HG03060 (cell line): ENCODE measurements around the gene NEK6.

Experiments
- ATAC-seq: cut with Tn5 transposase; IDR thresholded peaks from one replicate; pipeline ENCODE4 v1.9.1; 2021; ENCODE audit warnings: low read depth, moderate number of reproducible peaks; ENCODE audit not compliant: unreplicated experiment

NEK6 gene

DNA sequence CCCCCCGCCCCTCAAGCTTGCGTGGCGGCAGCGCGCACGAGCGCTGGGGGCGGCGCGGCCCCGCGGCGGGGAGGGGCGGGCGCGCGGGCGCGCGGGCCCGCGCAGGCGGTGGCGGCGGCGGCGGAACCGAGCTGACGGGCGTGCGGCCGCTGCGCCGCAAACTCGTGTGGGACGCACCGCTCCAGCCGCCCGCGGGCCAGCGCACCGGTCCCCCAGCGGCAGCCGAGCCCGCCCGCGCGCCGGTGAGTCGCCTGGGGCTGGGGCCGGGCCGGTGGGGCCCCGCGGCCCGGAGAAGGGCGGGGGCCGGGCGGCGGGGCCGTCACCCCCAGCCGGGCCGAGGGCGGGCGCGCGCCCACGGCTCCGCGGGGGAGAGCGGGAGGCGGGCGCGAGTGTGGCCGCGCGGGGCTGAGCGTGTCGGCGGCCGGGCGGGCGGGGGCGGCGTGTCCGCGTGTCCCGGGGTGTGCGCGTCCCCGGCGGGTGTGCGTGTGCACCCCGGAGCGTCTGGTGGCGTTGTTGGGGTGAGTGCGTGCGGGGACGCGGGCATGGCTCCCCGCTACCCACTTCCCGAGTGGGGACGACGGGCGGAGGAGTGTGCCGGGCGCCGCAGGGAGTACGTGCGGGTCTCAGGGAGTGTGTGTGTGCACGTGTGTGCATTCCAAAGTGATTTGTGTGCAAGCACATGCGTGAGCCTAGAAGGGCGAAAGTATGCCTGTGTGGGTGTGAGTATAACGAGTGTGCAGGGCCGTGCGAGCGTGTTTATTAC, at the start of gene NEK6:
Gene NEK6 (plus strand): TSS at position 106 of the 763 bp plus-strand sequence. CDS start 44,016 bp downstream, outside the sequence.
- no peak for ATAC-seq

- no peak for ATAC-seq
These were observed 49.2 kb upstream of the NEK6 start for GRCh38 chr9:124208571-124208970.

GRCh38 chr9:124209279-124209678, 48.5 kb upstream of the NEK6 start:
- ATAC-seq: no peak

- no peak for ATAC-seq
These were observed 48.0 kb upstream of the NEK6 start for GRCh38 chr9:124209774-124210173.

GRCh38 chr9:124210697-124211096, 47.1 kb upstream of the NEK6 start:
- ATAC-seq: peak; percentile 58

DNA sequence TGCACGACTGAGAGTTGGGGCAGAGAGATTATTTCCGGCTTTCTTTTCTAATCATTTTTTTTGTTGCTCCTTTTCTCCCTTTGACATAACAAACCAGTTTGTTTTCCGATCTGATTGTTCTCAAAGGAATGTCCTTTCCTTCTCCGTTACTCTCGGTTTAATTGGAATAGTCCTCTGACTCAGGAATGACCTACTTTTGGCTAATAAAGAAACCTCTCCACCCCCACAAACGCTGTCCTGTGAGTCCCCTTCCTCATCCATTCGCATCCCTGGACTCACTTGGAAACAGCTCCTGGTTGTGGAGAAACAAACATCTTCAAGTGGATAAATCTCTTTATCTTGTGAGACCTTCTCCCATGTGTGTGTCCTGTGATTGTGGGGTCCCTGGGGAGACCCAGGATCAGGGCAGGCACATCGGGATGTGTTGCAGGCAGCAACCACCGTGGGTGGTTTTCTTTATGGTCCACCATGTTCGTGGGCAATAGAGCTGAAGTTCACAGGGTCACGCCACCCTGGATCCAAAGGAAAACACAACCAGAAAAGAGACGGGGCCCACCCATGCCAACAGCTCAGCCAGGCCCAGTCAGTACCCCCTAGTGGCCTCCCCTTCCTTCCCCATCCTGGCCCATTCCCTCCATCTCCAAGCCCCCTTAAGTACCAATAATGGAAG, 45.2 kb upstream of the NEK6 start:
- no peak for ATAC-seq

GRCh38 chr9:124213396-124213795, 44.4 kb upstream of the NEK6 start:
- ATAC-seq: no peak

GRCh38 chr9:124214116-124214515, 43.6 kb upstream of the NEK6 start:
- ATAC-seq: no peak

- no peak for ATAC-seq
These were observed 43.0 kb upstream of the NEK6 start for GRCh38 chr9:124214596-124215367.

GRCh38 chr9:124215368-124215910, 42.3 kb upstream of the NEK6 start:
- ATAC-seq: no peak

- ATAC-seq: no peak
These were observed 41.8 kb upstream of the NEK6 start for GRCh38 chr9:124215956-124216355.

- ATAC-seq: no peak
These were observed 41.1 kb upstream of the NEK6 start for GRCh38 chr9:124216474-124217176.

DNA sequence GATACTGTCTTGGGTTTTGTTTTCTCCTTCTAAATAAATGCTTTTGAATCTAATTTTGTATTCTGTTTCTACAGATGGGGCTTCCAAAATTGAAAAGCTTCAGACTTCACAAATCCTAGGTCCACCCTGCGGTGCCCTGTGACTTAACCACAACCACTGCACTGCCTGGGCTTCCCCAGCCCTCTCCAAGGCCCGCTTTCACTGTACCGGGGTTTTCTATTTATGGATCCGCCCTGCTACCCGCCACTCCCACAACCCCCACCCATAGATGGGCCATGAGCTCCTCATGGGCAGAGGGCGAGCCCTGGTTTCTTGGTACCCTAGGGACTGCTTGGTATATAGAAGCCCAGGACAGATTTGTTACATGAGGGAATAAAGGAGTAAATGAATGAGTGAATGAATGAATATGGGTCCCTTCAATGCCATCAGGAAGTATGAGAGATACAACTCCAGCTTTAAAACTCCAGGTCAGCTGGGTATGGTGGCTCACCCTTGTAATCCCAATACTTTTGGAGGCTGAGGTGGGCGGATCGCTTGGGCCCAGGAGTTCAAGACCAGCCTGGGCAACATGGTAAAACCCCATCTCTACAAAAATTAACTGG, 39.8 kb upstream of the NEK6 start:
- no peak for ATAC-seq

GRCh38 chr9:124218438-124218982, 39.2 kb upstream of the NEK6 start:
- ATAC-seq: peak; percentile 38

DNA sequence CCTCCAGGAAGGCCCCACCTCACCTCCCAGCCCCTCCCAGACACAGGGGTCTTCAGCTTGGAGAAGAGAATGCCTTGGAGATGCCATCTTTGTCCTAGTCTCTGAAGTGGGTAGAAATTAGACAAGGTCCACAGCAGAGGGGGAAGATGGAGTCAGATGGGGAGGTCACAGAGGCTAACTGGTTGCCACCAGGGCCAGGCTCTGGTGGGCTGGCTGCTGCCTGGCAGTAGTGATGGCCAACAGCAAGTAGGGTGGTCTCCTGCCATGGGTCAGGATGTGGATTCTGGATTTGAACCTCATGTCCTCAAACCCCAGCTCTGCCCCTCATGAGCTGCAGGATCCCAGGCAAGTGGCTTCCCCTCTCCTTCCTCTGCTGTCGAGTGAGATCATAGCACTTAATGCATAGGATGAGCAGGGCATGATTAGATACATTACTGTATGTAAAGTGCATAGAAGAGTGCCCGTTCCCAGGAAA, 38.7 kb upstream of the NEK6 start:
- no peak for ATAC-seq

DNA sequence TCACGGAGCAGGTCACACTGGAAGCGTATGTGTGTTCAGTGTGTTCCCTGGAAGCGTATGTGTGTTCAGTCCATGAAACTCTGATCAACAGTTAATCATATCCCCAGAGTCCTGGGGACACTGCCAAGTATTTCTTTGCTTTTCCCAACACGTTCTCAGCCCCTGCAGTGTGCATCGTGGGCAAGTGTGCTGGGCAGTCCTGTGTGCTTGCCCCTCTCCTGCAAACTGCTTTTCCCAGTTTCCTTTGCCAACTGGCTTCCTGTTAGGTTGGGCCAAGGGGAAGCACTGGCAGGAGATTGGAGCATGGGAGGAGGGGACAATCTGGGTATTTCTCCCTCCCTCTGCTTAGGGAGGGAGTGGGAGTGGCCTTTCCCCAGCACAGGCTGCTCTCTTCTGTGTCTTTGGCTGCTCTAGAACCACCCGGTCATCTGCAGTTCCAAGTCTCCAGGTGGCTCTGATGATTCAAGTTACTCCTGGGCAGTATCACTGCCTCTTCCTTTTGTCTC, 36.8 kb upstream of the NEK6 start:
- ATAC-seq: no peak

GRCh38 chr9:124221676-124222075, 36.1 kb upstream of the NEK6 start:
- ATAC-seq: no peak

DNA sequence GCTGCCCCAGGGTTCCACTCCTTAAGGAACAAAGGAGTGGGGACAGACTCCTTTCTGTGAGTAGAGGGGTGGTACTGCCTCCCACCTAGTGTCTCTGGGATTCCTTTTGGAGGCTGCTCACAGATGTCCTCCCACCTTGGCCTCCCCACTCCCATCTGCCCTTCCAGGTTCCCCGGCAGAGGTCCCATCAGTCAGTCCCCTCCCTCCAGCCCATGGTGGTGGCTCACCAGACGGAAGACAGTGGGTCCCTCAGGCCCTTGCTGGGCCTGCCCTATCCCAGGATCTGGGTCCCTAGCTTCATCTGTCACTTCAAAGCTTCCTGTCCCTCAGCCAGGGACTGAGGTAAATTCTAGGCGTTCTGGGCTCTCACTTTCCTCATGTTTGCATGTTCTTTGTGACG, 35.6 kb upstream of the NEK6 start:
- no peak for ATAC-seq

DNA sequence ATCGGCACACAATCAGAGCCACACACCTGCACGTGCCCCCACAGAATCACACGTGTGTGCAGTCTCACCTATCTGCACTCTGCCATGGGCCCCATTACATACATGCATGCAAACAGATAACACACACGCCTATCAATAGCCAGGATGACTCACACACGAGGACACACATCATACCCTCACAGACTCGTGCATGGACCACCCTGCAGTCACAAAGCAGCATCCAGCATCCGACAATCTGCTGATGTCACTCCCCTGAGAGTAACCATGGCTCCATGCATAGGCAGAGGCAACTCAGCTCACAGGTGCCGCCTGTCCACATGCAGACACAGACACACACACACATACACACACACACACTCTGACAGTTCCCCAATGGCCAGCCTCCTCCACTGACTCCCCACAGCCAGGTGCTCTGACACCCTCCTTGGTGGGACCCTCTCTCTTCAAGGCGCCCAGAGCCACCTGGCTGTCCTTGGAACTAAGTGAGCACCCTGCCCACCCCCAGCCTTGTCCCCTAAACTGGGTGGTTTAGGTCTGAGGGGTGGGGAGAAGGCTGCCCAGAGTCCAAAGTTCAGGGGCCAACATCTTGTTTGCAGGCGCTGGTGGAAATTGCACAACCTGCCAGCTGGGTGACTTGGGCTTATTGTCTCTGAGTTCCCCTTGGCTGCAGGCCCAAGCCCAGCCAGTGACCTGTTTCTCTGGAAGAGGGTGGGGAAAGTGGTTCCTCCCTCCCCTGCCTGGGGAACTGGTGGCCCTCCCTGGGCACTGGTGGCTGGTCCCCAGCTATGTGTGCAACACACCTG, 34.6 kb upstream of the NEK6 start:
- ATAC-seq: no peak
